GM23338 (cell line): ENCODE measurements around the gene OCA2. TPM values are rescaled to one million over a fixed set of nuclear protein-coding genes. Genes with fewer than 3 reads are reported as not detected.

Experiments used
- ATAC-seq: fragments of 200-7000 bp; cut with Tn5 transposase; 3 replicates; pipeline ENCODE4 v1.9.1; 2020
- DNase-seq: peaks from one replicate; pipeline ENCODE4 v3.0.0-alpha.2; 2015; ENCODE audit warnings: low spot score
- H2AFZ ChIP-seq: fragments of 200-600 bp; sonication (generic); 2 replicates; pipeline ENCODE4 v1.8.0; 2016; ENCODE audit warnings: antibody characterized with exemption, mild to moderate bottlenecking, moderate library complexity
- H3F3A ChIP-seq: fragments of 200-600 bp; sonication (generic); replicated peaks from 2 replicates; pipeline ENCODE4 v1.8.0; 2017; ENCODE audit warnings: antibody characterized with exemption, mixed run types, low read depth
- H3K27ac ChIP-seq: fragments of 200-600 bp; sonication (generic); 2 replicates; pipeline ENCODE4 v1.6.1; 2016; ENCODE audit warnings: low read depth
- H3K27me3 ChIP-seq: fragments of 200-600 bp; sonication (generic); 2 replicates; pipeline ENCODE4 v1.8.0; 2016; ENCODE audit warnings: mild to moderate bottlenecking, mixed run types, moderate library complexity; ENCODE audit not compliant: insufficient read depth
- H3K36me3 ChIP-seq: fragments of 200-600 bp; sonication (generic); 2 replicates; pipeline ENCODE4 v1.8.0; 2016; ENCODE audit warnings: mild to moderate bottlenecking; ENCODE audit not compliant: insufficient read depth
- H3K4me1 ChIP-seq: fragments of 200-600 bp; sonication (generic); 2 replicates; pipeline ENCODE4 v1.8.0; 2016; ENCODE audit warnings: mild to moderate bottlenecking, moderate library complexity; ENCODE audit not compliant: insufficient read depth
- H3K4me2 ChIP-seq: fragments of 200-600 bp; sonication (generic); 2 replicates; pipeline ENCODE4 v1.7.1; 2017; ENCODE audit warnings: mixed run types
- H3K4me3 ChIP-seq: fragments of 200-600 bp; sonication (generic); 2 replicates; pipeline ENCODE4 v1.6.1; 2016; ENCODE audit warnings: mixed run types
- H3K79me2 ChIP-seq: fragments of 200-600 bp; sonication (generic); replicated peaks from 2 replicates; pipeline ENCODE4 v1.8.0; 2017; ENCODE audit warnings: mild to moderate bottlenecking; ENCODE audit not compliant: insufficient read depth
- H3K9me2 ChIP-seq: fragments of 200-600 bp; sonication (generic); 2 replicates; pipeline ENCODE4 v1.8.0; 2017; ENCODE audit not compliant: insufficient read depth
- H4K20me1 ChIP-seq: fragments of 200-600 bp; sonication (generic); replicated peaks from 2 replicates; pipeline ENCODE4 v1.8.0; 2017; ENCODE audit warnings: mild to moderate bottlenecking; ENCODE audit not compliant: insufficient read depth
- H3K27ac Mint-ChIP-seq: 2 replicates; pipeline ENCODE4 v1.8.0; 2020; ENCODE audit warnings: inconsistent platforms, mild to moderate bottlenecking, moderate library complexity, mixed read lengths
- H3K27me3 Mint-ChIP-seq: 3 replicates; pipeline ENCODE4 v1.8.0; 2022; ENCODE audit warnings: low read depth, mild to moderate bottlenecking, moderate library complexity, mixed read lengths, inconsistent platforms; ENCODE audit not compliant: insufficient read depth, poor library complexity
- H3K36me3 Mint-ChIP-seq: 3 replicates; pipeline ENCODE4 v1.8.0; 2021; ENCODE audit warnings: low read depth, mild to moderate bottlenecking, inconsistent platforms, moderate library complexity, mixed read lengths
- H3K4me1 Mint-ChIP-seq: 3 replicates; pipeline ENCODE4 v1.8.0; 2020; ENCODE audit warnings: mild to moderate bottlenecking, inconsistent platforms, mixed read lengths
- H3K4me3 Mint-ChIP-seq: 3 replicates; pipeline ENCODE4 v1.8.0; 2021; ENCODE audit warnings: moderate library complexity, mild to moderate bottlenecking, inconsistent platforms, mixed read lengths
- H3K9me3 Mint-ChIP-seq: 3 replicates; pipeline ENCODE4 v1.8.0; 2020; ENCODE audit warnings: moderate library complexity, mild to moderate bottlenecking, inconsistent platforms, mixed read lengths
- EZH2 ChIP-seq: fragments of 200-600 bp; sonication (generic); IDR thresholded peaks from one replicate; pipeline ENCODE4 v1.8.0; 2017; ENCODE audit warnings: antibody characterized with exemption, mild to moderate bottlenecking, low read depth; ENCODE audit not compliant: unreplicated experiment
- JUNB ChIP-seq: IDR thresholded peaks from one replicate; pipeline ENCODE4 v1.6.1; 2016; ENCODE audit warnings: antibody characterized with exemption; ENCODE audit not compliant: unreplicated experiment
- NANOG ChIP-seq: IDR thresholded peaks from 2 replicates; pipeline ENCODE4 v1.6.1; 2016; ENCODE audit warnings: antibody characterized with exemption, borderline replicate concordance
- REST ChIP-seq: IDR thresholded peaks from one replicate; pipeline ENCODE4 v1.6.1; 2018; ENCODE audit warnings: antibody characterized with exemption; ENCODE audit not compliant: unreplicated experiment
- STAT1 ChIP-seq: IDR thresholded peaks from one replicate; pipeline ENCODE4 v1.6.1; 2016; ENCODE audit warnings: antibody characterized with exemption; ENCODE audit not compliant: unreplicated experiment
- ZNF114 ChIP-seq: fragments of 250-450 bp; sonication (Bioruptor Pico); IDR thresholded peaks from 2 replicates; pipeline ENCODE4 v1.5.0; 2020; ENCODE audit warnings: mild to moderate bottlenecking, moderate library complexity
- polyA plus RNA-seq: library from polyadenylated mRNA; unstranded; fragments of >200 nt; fragmentation: Nextera tagmentation; extraction: Ambion mirVana; gene quantifications from 2 replicates; pipeline ENCODE4 v1.2.1, GENCODE V29; 2016
- total RNA-seq: library from RNA; depleted of rRNA; stranded (reverse); fragments of >200 nt; shearing (Covaris generic); gene quantifications from 2 replicates; pipeline ENCODE4 v1.2.3, GENCODE V29; 2014

OCA2 gene
- total and polyA plus RNA-seq, 2 experiments from 2014 or later = 0.40 to 0.69 TPM

GRCh38 chr15:28107904-28108275 is 8.8 kb upstream of the OCA2 start:
- no peak for ATAC-seq
- H3K27me3 ChIP-seq = peaks cover 31% of the 10 kb centered on the region

DNA sequence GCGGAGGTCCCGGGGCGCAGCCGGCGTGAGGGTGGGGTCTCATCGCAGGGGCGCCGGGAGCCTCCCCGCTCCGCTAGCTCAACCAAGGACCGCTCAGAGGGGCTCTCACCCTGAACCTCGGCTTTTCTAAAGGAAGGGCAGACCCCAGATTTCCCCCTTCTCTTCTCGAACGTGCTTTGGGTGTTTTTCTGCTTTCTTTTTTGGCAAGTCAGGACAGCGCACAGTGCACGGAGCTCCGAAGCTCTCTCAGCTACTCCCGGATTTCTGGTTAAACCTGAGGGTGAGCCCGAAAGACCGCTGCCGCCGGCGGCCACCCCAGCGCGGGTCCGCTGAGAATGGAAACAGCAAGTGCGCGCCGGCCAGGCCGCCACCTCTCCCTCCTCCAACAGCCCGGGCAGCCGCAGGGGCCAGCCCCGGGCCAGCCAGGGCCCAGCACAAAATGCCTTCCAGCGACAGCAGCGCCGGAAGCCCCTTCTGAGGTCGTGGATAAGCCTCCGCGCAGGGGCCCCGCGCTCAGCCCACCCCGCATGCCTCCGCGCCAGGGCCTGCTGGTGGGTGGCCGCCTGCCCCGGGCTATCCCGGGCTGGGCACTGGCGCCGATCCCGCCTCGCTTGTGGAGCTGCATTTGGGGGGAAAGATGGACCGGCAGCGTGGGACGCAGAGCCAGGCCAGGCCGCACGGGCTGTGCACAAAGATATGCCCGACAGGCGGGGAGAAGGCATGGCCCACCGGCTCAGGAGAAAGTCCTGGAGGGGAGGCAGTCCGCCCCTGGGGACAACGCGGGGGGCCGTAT is 8.2 kb upstream of the OCA2 start:
- no peak overlapping the region for H3K27ac Mint-ChIP-seq
- peak overlapping the region; percentile 90 for H2AFZ ChIP-seq

More at GRCh38 chr15:28107904-28108275, 8.8 kb upstream of the OCA2 start:
- no peaks in the 10 kb centered on the region for H3K79me2 ChIP-seq
- H3K4me3 ChIP-seq = peak overlapping the region; percentile 72
- Mint-ChIP-seq H3K27me3 (peaks cover 52% of the 10 kb centered on the region), H3K9me3 (peaks cover 4% of the 10 kb centered on the region; the same call in 1 of the 3 replicates), H3K4me1 (peaks cover 12% of the 10 kb centered on the region), H3K4me3 (peak overlapping the region; percentile 86), H3K27ac (no peak overlapping the region), H3K36me3 (peaks cover 17% of the 10 kb centered on the region)
- H4K20me1 ChIP-seq = no peaks in the 10 kb centered on the region
- TF ChIP-seq REST (no peak), STAT1 (no peak), ZNF114 (CRISPR knock-in tag) (no peak), JUNB (no peak)
- H3K27ac ChIP-seq = no peak overlapping the region
- H3K36me3 ChIP-seq = no peaks in the 10 kb centered on the region
- DNase-seq = no peak
- no peaks in the 10 kb centered on the region for H3K9me2 ChIP-seq
- peak overlapping the region; percentile 88 for H3K4me2 ChIP-seq
- no peaks in the 10 kb centered on the region; the same call in 1 of the 2 replicates for H3F3A ChIP-seq
- H2AFZ ChIP-seq = peak overlapping the region; percentile 90
- H3K4me1 ChIP-seq = peaks cover 4% of the 10 kb centered on the region; the same call in 1 of the 2 replicates

More for the DNA sequence above, 8.2 kb upstream of the OCA2 start:
- Mint-ChIP-seq H3K4me3 (peak overlapping the region; percentile 86), H3K27me3 (peaks cover 51% of the 10 kb centered on the region), H3K36me3 (peaks cover 12% of the 10 kb centered on the region), H3K4me1 (peaks cover 12% of the 10 kb centered on the region), H3K9me3 (peaks cover 4% of the 10 kb centered on the region; the same call in 1 of the 3 replicates)
- peaks cover 31% of the 10 kb centered on the region for H3K27me3 ChIP-seq
- DNase-seq (peak; percentile 63), ATAC-seq (peak; percentile 65)
- peak overlapping the region; percentile 72 for H3K4me3 ChIP-seq
- peak overlapping the region; percentile 88 for H3K4me2 ChIP-seq
- no peaks in the 10 kb centered on the region for H4K20me1 ChIP-seq
- no peaks in the 10 kb centered on the region for H3K79me2 ChIP-seq
- no peaks in the 10 kb centered on the region for H3K36me3 ChIP-seq
- peaks cover 4% of the 10 kb centered on the region; the same call in 1 of the 2 replicates for H3K4me1 ChIP-seq
- no peaks in the 10 kb centered on the region; the same call in 1 of the 2 replicates for H3F3A ChIP-seq
- H3K27ac ChIP-seq = no peak overlapping the region
- TF ChIP-seq NANOG (no peak), EZH2 (peak; percentile 80)
- no peaks in the 10 kb centered on the region for H3K9me2 ChIP-seq
